Activated T-cell treated with anti-CD3 and anti-CD28 coated beads, Interleukin-2, amount 50 U/mL, for 48 hours (primary cell): ENCODE measurements around the gene PLAC9.
"Not testable (repeated sequence)": the region's sequence is repeated elsewhere in the genome, so short reads cannot be mapped to it uniquely, and the experiment has no call there.

Experiments used
- DNase-seq, 2 experiments: peaks; one replicate each; pipeline ENCODE4 v3.0.0-alpha.2; 2020

PLAC9 gene, protein sequence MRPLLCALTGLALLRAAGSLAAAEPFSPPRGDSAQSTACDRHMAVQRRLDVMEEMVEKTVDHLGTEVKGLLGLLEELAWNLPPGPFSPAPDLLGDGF

DNA sequence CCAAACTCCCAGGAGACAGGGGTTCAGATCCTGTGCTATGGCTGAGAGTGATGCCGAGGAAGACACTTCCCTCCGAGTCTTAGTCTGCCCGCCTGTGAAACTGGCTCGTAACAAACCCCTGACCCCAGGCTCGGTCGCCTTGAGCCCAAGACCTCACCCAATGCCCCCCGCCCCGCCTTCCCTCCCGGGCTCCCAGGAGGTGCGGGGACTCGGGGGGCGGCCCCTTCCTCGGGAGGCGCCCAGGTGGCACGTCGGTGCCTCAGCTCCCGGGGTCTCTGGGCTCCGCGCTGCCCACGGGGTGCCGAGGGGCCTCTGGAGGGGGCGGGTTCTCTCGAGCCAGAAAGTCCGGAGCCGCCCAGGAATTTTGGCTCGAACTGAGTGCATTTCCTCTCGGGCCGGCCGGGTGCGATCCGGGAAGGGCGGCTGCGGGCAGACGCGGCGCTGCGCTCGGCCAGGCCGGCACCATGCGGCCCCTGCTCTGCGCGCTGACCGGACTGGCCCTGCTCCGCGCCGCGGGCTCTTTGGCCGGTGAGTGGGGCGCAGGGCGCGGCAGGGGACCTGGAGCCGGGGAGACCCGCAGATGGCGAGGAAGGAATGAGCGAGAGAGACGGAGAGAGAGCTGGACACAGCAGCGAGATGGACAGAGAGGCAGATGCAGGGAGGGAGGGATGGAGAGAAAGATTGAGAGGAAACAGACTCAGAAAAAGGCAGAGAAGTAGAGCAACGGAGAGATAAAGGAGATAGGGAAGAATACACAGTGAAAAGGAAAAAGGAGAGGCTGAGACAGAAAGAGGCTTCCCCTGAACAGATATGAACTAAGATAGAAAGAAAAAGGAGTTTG is at the start of gene PLAC9:
PLAC9 (plus strand) TSS at position 432 of the 841 bp plus-strand sequence; CDS start at position 465, 33 bp downstream.
- no peak for DNase-seq

DNA sequence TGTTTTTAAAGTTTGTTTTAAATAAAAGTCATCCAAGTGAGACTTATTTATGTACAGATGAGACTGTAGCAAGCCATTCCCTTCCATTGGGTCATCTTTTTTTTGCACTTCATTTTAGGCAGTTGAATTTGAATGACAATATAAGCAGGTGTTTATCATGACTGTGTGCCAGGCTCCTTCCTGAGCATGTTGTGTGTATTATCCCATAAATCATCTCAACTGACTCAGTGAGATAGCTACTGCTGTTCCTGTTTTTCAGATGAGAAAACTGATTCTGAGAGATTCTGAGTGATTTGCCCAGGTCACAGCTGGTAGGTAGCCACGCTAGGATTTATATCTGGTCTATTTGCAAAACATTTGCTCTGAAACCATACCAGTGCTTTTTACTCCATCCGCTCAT is 42.4 kb upstream of the PLAC9 start:
- no peak for DNase-seq

DNA sequence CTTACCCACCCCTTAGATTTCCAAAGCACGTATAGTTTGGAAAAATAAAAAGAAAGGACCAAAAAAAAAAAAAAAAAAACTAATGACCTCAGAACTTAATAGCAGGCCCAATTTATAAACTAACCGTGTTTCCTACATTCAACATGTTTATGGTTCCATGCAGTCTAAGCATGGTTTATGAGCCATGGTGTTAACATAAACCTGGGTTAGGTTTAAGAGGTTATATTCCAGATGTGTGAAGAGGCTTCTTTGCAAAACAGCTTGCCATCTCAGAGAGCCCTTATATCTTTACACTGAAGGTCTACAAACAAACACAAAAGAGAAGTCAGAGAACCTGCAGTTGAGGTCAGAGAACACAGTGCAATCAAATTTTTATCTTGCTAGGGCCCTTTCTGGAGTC is 38.3 kb upstream of the PLAC9 start:
- no peak for DNase-seq

DNA sequence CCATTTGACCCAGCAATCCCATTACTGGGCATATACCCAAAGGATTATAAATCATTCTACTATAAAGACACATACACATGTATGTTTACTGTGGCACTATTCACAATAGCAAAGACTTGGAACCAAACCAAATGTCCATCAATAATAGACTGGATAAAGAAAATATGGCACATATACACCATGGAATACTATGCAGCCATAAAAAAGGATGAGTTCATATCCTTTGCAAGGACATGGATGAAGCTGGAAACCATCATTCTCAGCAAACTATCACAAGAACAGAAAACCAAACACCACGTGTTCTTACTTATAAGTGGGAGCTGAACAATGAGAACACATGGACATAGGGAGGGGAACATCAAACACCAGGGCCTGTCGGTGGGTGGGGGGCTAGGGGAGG is 34.3 kb upstream of the PLAC9 start:
- DNase-seq: not testable (repeated sequence)

DNA sequence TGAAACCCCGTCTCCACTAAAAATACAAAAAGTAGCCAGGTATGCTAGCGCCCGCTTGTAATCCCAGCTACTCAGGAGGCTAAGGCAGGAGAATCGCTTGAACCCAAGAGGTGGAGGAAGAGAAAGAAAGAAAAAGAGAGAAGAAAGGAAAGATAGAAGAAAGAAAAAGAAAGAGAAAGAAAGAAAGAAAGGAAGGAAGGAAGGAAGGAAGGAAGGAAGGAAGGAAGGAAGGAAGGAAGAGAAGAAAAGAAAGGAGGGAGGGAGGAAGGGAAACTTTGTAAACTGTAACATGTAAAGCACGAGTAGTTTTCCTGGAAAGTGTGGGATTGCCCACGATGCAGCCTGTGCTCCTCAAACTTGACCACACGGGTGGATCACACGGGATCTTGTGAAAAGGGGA is 33.2 kb upstream of the PLAC9 start:
- not testable (repeated sequence) for DNase-seq

DNA sequence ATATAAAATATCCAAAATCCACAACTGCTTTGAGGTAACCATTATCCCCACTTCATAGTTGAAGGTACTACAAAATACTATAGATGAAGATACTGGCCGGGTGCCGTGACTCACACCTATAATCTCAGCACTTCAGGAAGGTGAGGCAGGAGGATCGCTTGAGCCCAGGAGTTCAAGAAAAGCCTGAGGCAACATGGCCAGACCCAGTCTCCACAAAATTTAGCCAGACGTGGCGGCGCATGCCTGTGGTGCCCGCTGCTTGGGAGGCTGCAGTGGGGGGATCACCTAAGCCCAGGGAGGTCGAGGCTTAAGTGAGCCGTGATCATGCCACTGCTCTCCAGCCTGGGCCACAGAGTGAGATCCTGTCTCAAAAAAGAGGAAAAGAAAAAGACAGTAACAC is 32.4 kb upstream of the PLAC9 start:
- DNase-seq: no peak

DNA sequence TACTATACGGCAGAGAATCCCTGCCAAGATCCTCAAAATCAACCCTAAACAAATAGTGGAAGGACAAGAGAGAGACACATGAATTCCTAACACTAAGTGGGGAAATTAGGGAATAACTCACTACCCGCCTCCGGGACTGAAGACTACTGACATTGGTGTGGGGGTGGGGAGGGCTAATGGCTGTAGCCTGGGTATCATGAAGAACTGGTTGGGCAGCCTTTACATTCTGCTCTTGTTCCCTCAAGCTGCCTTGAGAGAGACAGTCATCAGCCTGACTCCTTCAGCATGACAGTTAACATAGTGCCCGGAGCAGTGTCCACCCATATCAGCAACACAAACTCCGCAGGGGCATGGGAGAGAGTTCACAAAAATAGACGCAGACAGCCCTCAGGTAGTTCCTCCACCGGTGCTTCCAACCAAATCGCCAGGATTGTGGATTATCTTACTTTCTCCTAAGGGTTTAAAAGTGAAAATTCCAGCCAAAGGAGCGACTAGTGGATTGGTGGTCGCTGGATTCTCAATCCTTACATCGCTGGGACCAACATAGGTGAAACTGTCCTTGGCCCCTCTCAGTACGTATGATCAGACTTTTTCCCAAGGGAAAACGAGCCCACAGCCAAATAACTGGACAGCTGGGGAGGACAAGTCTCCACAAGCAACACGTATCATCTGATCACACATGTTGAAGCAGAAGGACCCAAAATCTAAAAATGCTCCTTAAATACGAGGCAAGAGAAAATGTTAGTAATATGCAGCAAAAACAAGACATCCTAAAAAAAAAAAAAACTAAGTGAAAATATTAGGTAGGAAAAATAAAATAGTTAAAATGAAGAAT is 31.5 kb upstream of the PLAC9 start:
- no peak for DNase-seq

DNA sequence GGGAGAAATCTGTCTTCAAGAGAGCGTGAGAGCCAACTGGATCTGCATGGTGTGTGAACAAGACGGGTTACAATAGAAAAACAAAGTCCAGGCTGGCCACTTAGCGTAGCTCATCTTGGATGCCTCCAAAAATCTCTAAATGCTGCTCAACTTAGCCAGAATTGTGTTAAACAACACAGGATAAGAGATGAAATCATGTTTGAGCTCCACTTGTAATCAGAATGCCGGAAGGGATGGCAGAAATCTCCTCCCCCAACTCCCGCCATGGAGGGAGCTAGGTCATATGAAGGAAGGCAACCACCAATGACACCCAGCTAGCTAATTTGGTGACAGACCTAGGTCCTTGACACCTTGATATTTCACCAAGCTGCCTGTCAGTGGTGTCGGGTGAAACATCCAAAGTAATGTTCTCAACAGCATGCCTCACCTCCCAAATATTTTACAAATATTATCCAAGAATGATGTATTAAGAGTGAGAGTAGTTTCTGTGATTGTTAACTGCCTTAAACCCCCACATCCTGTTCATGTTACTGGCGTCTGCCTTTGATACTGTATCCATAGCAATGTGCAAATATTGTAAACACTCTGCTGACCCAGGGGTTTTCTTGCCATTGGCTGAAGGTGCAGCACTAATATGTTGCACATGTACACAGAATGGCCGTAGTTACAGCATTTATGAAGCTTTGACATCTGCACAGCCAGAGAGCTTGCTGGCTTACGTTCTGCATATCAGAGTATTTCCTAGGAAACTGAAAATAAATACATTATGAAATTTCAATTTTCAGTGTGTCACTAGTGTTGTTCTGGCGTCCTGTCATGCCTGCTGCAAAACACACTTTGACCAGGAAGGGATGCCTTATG is 28.2 kb upstream of the PLAC9 start:
- DNase-seq: no peak

DNA sequence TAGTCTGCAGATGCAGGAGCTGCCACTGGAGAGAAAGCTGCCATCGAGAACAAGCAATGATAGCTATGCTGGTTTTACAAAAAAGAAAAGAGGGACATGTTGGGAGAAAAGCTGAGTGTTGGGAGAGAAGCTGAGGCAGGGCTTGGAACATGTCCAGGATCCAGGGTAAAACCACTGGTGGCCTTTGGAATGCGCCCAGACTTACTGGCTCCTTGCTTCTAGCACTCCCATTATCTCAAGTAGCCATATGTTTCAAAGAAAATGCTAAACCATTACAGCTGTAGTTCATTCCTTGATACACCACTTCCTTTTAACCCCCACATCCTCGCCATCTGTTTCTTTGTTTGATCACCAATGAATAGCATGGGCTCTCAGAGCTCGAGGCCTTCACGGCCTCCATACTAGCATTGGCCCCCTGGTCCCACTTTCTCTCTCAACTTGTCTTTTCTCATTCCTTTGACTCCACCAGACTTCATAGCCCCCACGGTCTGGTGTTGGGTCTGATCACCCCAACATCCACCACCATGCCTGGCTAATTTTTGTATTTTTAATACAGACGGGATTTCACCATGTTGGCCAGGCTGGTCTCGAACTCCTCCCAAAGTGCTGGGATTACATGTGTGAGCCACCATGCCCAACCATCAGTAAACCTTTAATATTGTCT is 23.8 kb upstream of the PLAC9 start:
- no peak for DNase-seq

DNA sequence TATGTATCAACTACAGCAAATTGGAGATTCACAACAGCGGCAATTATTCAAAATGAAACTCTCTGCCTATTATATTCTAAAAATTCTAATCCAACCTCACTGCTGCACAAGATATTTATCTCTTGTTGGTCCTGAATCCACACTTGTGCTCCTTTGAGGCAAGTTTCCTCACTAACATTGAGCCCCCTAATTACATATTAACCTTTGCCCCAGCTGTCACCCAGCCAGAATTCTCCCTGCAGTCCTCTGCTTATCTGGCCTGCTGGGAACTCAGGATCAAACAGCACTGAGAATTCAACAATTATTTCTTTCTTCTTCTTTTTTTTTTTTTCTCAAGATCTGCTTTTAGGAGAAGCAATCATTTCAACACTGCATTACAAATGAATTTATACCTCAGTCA is 21.5 kb upstream of the PLAC9 start:
- DNase-seq: no peak

DNA sequence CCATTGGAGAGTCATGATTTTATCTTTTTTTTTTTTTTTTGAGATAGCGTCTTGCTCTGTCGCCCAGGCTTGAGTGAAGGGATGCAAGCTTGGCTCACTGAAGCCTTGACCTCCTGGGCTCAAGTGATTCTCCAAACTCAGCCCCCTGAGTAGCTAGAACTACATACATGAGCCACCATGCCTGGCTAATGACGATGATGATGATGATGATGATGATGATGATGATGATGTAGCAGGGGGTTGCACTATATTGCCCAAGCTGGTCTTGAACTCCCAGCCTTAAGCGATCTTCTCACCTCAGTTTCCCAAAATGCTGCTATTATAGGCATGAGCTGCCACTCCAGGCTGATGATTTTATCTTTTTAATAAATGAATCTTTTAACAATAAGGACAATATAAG is 13.9 kb upstream of the PLAC9 start:
- no peak for DNase-seq

DNA sequence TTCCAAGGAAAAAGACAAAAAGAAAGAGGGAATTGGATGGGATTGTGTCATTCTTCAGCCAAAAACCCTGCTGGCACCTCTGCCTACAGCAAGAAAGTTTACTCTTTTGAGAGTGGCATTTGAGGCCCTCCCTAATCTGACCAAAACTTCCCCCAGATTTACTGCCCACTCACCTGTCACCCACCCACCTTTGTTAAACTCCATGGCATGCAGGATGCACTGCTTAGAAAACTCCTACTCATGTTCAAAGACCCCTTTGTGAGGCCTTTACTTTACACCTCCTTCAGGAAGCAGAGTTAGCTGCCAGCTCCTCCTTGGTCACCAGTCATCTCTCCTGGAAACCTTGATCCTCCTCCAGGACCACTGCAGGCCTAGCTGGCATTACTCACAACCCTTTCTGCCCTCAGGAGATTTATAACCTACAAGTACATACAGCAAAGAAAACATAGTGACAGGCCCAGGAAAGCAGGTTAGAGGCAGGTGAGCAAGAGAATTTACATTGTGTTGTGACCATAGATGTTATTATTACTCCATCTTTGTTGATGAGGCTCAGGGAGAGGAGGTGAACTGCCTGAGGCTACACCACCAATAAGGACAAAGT is 10.3 kb upstream of the PLAC9 start:
- DNase-seq: no peak

DNA sequence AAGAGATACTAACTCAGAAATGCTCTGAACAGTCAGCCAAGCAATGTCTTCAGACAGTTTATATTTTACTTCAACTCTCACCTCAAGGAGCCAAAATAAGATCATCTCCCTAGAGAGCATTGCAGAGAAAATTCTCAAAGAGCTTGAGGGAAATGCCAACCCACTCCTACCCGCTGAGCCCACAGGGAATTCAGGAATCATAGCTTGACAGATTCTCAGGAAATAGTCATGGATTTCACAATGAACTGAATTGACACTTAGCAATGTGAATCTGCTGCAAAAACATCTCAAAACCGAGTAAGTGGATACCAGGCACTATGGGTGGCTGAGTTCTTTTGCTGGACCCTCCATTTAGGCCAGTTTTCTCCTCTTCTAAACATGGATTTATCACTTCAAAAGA is 9.8 kb upstream of the PLAC9 start:
- no peak for DNase-seq

DNA sequence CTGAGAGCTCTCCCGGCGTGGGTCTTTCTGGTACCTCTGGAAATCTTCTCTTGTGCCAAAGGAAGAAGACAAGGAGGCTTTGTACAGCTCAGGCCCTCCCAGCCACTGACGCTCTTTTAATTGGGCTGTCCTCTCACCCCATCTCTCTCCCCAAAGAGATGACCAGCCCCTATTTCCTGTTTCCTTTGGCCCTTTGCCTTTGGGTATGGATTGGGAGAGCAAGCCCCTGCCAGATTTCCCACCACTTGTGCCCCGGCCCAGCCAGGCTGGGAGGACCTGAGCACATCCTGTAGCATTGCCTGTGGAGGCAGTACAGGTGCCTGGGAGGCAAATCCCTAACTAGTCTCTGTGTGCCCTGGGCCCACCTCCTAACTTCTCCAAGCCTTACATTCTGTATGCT is 5.7 kb upstream of the PLAC9 start:
- DNase-seq: no peak

DNA sequence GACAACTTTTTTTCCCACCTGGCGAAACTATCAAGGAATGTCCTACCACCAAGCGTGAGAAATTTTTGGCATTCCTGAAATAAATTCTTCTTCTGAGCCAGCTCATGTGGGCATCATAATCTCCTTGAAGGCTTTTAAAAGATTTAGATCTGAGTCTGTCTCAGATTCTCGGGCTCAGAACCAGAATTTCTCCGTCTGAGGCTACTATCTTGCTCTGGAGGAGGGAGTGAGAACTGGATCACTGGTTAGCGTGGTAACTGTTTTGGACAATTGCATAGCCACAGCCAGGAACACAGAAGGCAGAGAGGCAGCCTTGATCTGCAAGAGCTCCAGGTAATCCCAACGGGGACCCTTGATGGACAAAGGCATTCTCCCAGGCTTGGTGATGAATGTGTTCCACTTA is 1.0 kb upstream of the PLAC9 start:
- DNase-seq: no peak

DNA sequence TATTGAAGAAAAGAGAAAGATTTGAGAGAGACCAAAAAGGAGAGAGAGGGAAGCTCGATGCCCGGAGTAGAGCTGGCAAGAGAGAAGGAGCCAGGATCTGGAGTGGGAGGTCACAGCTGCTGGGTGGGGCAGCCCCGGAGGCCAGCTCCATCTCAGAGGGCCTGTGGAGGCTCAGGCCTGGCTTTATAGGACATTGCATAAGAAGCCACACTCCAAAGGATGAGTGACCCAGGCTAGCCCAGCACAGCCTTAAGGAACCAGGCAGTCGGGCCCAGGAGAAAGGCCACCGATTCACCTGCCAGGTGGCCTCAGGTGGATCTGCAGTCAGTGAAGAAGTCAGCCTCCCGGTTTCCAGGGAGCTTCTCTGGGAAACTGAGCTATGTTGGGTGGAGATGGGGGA is 676 bp downstream of the PLAC9 start:
- no peak for DNase-seq

DNA sequence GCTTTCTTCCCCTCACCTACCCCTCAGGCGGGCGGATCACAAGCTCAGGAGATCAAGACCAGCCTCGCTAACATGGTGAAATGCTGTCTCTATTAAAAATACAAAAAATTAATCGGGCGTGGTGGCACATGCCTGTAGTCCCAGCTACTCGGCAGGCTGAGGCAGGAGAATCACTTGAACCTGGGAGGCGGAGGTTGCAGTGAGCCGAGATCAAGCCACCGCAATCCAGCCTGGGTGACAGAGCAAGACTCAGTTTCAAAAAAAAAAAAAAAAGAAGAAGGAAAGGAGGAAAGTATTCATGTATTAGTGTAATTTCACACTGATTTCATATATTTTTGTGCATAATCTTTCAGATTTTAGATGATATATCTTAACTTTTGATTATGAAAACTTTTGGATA is 1.2 kb downstream of the PLAC9 start:
- not testable (repeated sequence) for DNase-seq

DNA sequence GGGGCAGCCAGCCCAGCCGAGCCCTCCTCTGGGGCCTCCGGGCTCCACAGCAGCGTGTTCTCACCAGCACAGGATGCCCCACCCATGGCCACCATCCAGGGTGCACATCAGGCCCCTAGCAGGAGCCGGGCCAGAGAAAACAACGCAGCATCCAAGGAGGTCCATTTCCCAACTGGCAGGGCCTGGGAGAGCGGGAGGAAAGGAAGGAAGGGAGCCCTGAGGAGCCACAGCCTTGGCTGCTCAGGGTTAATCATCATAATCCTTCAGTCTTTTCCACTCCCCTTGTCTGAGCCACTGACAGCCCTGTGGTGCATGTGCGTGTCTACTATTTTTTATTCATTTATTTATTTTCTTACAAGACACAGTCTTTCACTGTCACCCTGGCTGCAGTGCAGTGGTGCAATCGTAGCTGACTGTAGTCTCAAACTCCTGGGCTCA is 3.6 kb downstream of the PLAC9 start:
- no peak for DNase-seq

DNA sequence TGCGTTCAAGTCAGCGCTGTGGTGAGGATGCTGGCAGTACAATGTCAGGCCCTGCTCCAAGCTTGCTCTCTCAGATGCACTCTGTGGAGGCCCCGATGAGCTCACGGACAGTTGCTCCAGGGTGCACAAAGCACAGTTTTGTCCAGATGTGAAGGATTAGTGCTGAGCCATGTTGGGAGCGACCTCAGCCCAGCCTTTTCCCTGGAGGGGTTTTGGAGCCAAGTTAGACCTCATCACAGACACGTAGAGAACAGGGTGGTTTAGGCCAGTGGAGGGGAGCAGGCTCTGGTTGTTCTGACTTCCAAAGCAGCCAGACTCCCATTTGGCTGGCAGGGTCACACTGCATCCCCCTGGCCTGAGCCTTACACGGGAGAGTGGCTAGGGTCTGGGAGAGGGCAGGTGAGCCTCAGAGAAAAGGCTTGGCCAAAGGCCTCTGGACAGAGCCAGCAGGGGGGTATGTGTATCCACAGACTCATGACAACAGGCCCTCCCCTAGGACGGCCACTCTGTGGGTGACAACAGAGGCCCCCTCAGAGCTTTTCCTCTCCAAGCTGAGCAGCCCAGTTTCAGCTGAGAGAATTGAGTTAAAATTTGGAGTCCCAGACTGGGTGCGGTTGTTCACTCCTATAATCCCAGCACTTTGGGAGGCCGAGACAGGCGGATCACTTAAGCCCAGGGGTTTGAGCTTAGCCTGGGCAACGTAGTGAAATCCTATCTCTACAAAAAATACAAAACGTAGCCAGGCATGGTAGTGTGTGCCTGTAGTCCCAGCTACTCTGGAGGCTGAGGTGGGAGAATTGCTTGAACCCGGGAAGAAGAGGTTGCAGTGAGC is 4.7 kb downstream of the PLAC9 start:
- no peak for DNase-seq

DNA sequence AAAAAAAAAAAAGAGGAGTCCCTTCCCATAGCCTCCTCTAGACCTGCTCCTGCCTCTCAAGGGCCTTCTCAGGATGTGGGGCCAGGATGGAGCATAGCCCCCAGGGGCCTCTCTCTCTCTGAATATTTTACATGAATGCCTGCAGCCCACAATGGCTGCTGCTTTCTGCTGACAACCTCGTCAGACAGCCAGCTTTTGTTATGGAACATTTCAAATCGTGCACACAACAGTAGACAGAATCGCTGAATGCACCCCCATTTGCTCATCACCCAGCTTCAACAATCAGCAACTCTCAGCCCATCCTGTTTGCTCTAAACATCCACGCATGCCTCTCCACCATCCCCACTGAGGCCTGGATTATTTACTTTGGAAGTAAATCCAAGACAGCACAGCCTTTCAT is 5.4 kb downstream of the PLAC9 start:
- DNase-seq: no peak

DNA sequence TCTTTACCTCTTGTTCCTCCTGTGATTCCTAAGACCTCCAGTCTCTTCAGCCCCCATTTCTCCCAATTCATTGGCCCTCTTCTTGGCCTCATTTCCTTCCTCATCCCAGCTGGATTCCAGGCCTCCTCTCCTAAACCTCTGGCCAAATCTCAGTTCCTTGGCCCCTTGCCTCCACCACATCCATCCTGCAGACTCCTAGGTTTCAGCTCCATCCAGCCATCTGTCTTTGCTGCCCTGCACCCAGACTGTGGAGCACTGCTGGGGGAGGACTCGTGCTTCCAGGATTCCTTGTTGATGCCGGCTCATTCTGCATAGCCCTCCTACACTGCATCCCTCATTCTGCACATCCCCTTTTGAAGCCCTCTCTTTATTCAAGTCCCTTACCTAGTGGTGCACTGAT is 6.7 kb downstream of the PLAC9 start:
- no peak for DNase-seq
